ENCODE results near the gene SLC6A11.

Gene SLC6A11

DNA sequence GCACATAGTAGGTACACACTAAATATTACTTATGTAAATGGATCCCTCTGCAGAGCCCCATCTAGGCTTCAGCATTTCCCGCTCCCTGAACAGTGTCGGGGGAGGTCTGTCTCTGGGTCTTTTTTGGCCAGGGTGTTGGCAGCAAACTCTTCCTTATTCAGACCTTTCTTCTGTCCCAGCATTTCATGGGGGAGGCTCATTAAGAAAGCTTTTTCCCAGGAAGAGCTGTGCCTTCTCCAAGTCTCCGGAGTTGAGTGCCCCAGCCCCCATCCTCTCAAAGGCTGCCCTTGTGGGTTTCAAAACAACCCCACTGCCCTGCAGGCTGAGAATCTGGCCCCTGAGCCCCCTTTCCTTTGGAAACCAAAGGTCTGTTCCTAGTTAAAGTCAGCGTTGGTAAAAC lies 25.1 kb downstream of the SLC6A11 start:
- no peaks in the 10 kb centered on the region for H3K36me3 ChIP-seq
- H3K27me3 ChIP-seq (ENCODE audit: insufficient read depth, low read depth, severe bottlenecking), result no peaks in the 10 kb centered on the region
- TF ChIP-seq, protein P1, sequence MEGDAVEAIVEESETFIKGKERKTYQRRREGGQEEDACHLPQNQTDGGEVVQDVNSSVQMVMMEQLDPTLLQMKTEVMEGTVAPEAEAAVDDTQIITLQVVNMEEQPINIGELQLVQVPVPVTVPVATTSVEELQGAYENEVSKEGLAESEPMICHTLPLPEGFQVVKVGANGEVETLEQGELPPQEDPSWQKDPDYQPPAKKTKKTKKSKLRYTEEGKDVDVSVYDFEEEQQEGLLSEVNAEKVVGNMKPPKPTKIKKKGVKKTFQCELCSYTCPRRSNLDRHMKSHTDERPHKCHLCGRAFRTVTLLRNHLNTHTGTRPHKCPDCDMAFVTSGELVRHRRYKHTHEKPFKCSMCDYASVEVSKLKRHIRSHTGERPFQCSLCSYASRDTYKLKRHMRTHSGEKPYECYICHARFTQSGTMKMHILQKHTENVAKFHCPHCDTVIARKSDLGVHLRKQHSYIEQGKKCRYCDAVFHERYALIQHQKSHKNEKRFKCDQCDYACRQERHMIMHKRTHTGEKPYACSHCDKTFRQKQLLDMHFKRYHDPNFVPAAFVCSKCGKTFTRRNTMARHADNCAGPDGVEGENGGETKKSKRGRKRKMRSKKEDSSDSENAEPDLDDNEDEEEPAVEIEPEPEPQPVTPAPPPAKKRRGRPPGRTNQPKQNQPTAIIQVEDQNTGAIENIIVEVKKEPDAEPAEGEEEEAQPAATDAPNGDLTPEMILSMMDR (IDR thresholded peaks at IDR 0.05; ENCODE audit: low read depth, low read length), result no peak
- no peak overlapping the region for H3K4me3 ChIP-seq (ENCODE audit: low read depth, low read length)
- H3K9me3 ChIP-seq (ENCODE audit: severe bottlenecking), result no peaks in the 10 kb centered on the region
- H3K27ac ChIP-seq, result no peak overlapping the region
- no peak for DNase-seq

DNA sequence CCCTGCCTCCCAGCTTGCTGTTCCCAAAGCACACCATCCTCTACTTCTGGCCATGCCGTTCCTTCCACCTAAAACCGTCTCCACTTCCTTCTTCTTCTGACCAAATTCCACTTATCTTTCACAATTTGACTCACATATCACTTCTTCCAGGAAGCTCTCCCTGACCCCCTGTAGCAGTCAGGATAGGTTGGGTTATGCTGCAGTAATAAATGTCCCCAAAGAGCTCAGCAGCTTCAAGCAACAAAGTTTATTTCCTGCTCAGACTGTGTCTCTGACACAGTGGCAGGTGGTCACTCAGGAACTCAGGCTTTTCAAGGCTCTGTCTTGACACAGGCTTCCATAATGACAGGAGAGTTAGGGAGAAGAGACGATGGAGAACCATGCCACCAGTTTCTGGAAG lies 27.4 kb downstream of the SLC6A11 start:
- TF ChIP-seq, protein P1 (IDR thresholded peaks at IDR 0.05; ENCODE audit: low read depth, low read length), result no peak
- DNase-seq, result no peak
- H3K27me3 ChIP-seq (ENCODE audit: insufficient read depth, low read depth, severe bottlenecking), result no peaks in the 10 kb centered on the region

DNA sequence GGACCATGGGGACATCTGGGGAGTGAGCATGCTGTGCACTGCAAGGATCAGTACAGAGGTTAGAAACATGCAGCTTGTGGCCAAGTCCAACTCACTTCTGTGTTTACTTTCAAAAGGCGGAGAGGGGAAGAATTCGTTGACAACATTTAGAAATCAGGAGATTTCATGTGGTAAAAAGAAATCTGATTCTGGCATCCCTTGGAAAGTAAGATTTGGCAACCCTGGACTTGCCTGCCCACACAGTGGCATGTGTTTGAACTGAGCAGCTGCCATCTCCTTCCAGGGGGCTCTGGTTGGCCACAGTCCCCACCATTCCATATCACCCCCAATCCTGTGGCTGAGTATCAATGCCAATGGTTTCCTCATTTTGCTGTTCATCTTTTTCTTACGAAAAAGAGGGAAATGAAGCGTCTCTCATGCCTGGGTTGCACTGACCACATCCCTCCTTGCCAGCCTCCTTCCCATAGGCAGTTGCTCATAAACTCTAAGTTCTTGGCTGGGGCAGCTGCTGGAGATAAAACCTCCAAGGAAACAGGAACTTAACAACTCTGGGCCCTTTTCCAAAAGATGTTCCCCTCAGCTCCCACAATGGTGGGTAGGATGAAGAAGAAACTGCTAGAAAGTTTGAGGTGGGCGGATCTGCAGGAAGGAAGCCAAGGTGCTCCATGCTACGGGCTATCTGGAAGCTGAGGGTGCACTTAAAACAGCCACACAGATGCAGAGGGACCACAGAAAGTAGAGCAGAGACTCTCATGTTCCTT lies 29.2 kb downstream of the SLC6A11 start:
- Histone ChIP-seq H3K27me3 (ENCODE audit: insufficient read depth, low read depth, severe bottlenecking) (no peaks in the 10 kb centered on the region), H3K9me3 (ENCODE audit: severe bottlenecking) (no peaks in the 10 kb centered on the region), H3K4me3 (ENCODE audit: low read depth, low read length) (no peak overlapping the region), H3K36me3 (no peaks in the 10 kb centered on the region), H3K27ac (no peak overlapping the region)
- DNase-seq, result no peak
- TF ChIP-seq, protein P1 (IDR thresholded peaks at IDR 0.05; ENCODE audit: low read depth, low read length), result no peak

More for the DNA sequence above, 27.4 kb downstream of the SLC6A11 start:
- H3K9me3 ChIP-seq (ENCODE audit: severe bottlenecking), result no peaks in the 10 kb centered on the region
- no peak overlapping the region for H3K27ac ChIP-seq
- H3K36me3 ChIP-seq, result no peaks in the 10 kb centered on the region
- H3K4me3 ChIP-seq (ENCODE audit: low read depth, low read length), result no peak overlapping the region

DNA sequence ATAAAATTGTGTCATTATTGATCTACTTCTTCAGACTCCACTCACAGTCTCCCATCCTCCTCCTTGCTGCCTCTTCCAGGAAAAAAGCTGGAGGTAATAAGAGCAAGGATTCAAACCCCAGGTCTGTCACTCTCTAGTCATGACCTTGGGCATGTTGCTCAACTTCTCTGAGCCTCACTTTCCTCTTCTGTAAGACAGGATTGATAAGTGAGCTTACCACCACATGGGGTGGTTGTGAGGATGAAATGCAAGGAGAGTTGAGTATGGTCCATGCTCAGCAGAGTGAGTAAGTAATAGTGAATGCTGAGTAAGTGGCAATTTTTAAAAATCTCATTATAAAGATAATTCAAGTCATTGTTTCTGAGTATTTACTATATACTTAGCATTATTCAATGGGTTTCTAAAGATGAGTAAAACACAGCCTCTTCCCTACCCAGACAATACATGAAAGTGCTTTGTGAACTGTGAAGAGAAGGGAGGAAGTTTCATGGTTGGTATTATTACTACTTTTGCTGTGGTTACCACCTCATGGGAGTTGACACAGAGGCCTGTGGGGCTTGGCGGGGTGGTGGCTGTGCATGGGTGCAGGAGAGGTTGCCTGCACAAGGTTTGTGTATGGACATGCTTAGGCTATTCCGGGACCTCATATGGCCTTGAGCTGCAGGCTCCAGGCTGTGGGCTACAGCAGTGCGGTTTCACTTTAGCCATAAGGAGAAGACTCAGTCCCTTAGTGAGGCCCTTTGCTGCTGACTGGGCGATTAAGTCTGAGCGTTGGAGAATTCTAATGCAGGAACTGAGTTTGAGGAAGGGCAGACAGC lies 30.0 kb downstream of the SLC6A11 start:
- no peaks in the 10 kb centered on the region for H3K27me3 ChIP-seq (ENCODE audit: insufficient read depth, low read depth, severe bottlenecking)
- TF ChIP-seq, protein P1 (IDR thresholded peaks at IDR 0.05; ENCODE audit: low read depth, low read length), result no peak

DNA sequence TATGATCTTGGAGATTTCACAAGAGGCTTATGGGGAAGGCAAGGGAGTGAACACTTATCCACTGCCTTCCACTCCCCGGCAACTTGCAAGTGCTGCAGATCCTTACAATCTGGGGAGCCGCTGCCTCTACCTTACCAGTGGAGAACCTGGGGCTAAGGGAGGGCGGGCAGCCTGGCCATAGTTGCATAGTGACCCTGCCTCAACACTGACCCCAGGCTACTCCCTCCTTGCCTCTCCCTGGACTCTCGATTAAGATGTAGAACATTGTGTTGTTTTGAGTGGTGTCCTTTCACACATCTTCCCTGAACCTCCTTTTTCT lies 30.6 kb downstream of the SLC6A11 start:
- Histone ChIP-seq H3K27ac (no peak overlapping the region), H3K36me3 (no peaks in the 10 kb centered on the region), H3K9me3 (ENCODE audit: severe bottlenecking) (no peaks in the 10 kb centered on the region), H3K4me3 (ENCODE audit: low read depth, low read length) (no peak overlapping the region), H3K27me3 (ENCODE audit: insufficient read depth, low read depth, severe bottlenecking) (no peaks in the 10 kb centered on the region)
- TF ChIP-seq, protein P1 (IDR thresholded peaks at IDR 0.05; ENCODE audit: low read depth, low read length), result no peak
- no peak for DNase-seq

More for the DNA sequence above, 30.0 kb downstream of the SLC6A11 start:
- Histone ChIP-seq H3K4me3 (ENCODE audit: low read depth, low read length) (no peak overlapping the region), H3K9me3 (ENCODE audit: severe bottlenecking) (no peaks in the 10 kb centered on the region), H3K36me3 (no peaks in the 10 kb centered on the region), H3K27ac (no peak overlapping the region)
- no peak for DNase-seq
